OCI-LY3 (cell line): ENCODE measurements around the gene ARHGAP26.

Source experiments
- CTCF ChIP-seq: fragments of 200-600, 300-600 bp; sonication (generic); IDR thresholded peaks from 2 replicates; pipeline ENCODE4 v1.5.1; 2014; ENCODE audit warnings: antibody characterized with exemption, low read length, low read depth
- EZH2phosphoT487 ChIP-seq: fragments of 200-600 bp; shearing (Covaris generic); IDR thresholded peaks from 2 replicates; pipeline ENCODE4 v1.6.1; 2018; ENCODE audit warnings: antibody characterized with exemption, mixed run types, low read depth

GRCh38 chr5:142873831-142874230, 103.7 kb downstream of the ARHGAP26 start:
- TF ChIP-seq CTCF (no peak), EZH2phosphoT487 (no peak)
